Hematopoietic multipotent progenitor cell treated with erythropoietin and hydrocortisone succinate and interleukin-3 and kit ligand, for 8 days (in vitro differentiated cells): Measurements from ENCODE around the gene MMP20.
"Not testable (repeated sequence)": the region's sequence is repeated elsewhere in the genome, so short reads cannot be mapped to it uniquely, and the experiment has no call there.

Experiments
- DNase-seq: peaks from one replicate; pipeline ENCODE4 v3.0.0-alpha.2; 2015

MMP20 gene

DNA sequence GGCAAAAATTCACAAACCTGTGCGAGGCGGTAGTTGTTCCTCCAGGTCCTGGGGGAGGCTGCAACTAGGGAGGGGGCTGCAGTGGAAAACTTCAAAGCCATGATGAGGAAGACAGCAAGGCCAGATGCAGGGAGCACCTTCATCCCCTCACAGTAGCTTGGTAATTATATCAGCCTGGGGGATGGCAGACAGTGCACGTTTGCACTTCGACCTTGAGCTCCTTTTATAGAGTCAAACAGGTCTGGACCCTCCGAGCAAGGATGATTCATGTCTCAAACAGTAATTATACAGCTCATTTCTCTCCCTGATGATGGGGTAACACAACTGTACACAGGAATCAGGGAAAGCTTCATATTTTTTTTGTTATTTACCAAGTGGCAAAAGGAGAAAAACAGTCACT lies at the start of gene MMP20:
MMP20 (minus strand) TSS at position 156 of the 400 bp plus-strand sequence; CDS start at position 143, 13 bp downstream.
- no peak for DNase-seq

DNA sequence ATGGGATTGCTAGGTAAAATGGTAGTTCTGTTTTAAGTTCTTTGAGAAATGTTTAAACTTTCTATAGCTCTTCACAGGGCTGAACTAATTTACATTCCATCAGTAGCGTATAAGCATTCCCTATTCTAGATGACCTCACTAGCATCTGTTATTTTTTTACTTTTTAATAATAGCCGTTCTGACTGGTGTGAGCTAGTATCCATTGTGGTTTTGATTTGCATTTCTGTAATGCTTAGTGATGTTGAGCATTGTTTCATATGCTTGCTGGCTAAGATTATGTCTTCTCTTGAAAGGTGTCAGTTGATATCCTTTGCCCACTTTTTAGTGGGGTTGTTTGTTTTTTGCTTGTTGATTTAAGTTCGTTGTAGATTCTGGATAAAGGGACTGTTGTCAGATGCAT lies 44.5 kb upstream of the MMP20 start:
- no peak for DNase-seq

- peak; percentile 49 for DNase-seq
Observed at GRCh38 chr11:102666331-102666957, 41.3 kb upstream of the MMP20 start.

GRCh38 chr11:102664001-102664752 lies 39.0 kb upstream of the MMP20 start:
- DNase-seq: no peak

DNA sequence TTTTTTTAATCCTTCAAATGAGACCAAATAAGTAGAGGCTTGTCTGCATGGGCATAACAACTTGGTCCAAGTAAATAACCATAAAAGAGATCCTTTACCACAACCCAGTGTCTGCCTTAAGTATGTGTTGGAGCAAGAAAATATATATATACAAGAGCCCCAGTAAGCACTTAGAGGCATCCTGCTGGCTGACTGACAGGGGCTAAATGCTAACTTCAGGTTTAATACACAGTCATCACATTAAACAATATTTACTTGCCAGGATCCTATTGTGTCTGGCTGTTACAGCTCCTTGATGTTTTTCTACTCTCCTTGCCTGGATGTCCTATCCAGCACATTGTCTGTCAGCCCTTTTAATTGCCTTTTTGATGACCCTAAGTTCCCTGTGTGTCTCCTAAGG lies 37.5 kb upstream of the MMP20 start:
- DNase-seq: no peak

DNA sequence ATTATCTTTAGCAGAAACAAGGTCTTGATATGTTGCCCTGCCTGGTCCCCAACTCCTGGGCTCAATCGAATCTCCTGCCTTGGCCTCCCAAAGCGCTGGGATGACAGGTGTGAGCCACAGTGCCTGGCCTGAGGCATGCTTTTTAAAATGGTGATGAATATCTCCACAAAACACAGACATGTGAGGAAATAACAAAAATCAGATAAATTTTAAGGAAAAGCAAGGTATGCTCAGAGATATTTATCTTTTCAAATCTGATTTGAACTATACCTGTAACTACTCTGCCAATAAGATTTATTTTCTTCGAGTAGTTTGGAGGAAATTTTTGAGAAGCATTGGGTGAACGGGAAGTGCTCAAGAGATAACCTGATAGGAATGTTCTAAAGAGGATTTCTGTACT lies 35.9 kb upstream of the MMP20 start:
- DNase-seq: no peak

DNA sequence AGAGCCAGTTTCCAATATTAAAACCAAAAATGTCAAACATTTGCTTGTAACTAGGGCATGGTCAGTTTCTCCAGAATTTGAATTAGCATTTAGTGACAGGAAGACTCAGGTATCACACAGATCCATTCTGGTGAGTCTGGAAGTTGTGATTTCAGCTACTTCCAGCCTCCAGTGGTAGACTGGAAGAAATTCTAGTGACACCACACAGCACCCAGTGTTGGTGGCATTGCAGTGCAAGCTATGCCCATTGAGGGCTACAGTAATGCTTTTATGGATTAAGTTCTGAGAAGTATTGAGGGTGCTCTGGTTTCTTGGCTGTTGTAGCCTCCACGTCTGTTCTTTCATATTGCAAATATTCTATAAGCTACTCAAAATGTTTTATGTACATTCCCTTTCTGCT lies 31.4 kb upstream of the MMP20 start:
- DNase-seq: no peak

DNA sequence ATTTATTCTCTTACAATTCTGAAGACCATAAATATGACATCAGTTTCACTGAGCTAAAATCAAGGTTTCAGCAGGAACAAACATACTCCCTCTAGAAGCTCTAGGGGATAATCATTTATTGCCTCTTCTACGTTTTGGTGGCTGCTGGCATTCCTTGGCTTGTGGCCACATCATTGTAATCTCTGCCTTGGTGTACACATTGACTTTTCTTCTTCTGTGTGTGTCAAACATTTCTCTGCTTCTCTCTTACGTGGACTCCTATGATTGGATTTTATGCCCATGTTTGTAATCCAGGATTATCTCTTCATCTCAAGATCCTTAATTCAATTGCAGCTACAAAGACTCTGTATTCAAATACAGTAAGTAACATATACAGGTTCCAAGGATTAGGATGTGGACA lies 30.4 kb upstream of the MMP20 start:
- DNase-seq: no peak

DNA sequence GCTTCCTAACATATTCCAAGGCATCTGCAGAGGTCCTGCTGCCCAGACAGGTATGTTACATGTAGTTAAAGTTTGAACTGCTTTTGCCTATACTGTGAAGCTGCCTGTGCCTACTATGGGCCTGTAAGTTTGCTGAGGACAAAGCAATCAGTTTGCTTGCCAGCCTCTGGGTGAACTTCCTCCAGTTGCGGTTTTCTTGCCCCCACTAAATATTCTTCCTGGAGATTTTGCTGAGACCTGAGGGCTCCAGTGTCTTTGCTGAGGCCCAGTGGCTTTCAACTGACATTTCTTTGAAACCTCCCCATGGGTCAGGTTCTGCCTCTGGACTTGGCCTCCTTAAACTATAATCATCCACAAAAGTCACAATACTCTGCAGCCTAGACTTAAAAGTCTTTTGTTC lies 29.6 kb upstream of the MMP20 start:
- DNase-seq: no peak

- no peak for DNase-seq
Observed at GRCh38 chr11:102653744-102654291, 28.7 kb upstream of the MMP20 start.

GRCh38 chr11:102647430-102647829 lies 22.3 kb upstream of the MMP20 start:
- DNase-seq: no peak

- no peak for DNase-seq
Observed at GRCh38 chr11:102643941-102644340, 18.8 kb upstream of the MMP20 start.

DNA sequence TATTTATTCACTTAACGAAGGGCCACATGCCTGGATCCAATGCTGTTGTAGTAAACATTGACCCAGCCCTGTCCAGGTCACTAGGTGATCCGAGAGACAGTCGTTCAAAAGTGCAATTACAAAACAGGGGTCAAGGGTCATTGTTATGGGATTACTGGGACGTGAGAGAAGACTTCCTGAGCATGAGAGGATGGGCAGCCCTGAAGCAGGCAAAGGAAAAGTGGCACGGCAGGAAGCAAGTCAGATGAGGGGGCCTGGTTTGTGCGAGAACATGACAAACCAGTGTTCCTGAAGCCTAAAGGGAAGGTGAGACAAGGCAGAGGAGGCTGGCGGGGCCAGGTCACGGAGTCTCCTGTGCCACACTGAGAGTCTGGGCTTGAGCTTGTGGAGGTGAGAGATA lies 15.8 kb upstream of the MMP20 start:
- no peak for DNase-seq

GRCh38 chr11:102639656-102640055 lies 14.5 kb upstream of the MMP20 start:
- DNase-seq: no peak

- no peak for DNase-seq
Observed at GRCh38 chr11:102637731-102638130, 12.6 kb upstream of the MMP20 start.

DNA sequence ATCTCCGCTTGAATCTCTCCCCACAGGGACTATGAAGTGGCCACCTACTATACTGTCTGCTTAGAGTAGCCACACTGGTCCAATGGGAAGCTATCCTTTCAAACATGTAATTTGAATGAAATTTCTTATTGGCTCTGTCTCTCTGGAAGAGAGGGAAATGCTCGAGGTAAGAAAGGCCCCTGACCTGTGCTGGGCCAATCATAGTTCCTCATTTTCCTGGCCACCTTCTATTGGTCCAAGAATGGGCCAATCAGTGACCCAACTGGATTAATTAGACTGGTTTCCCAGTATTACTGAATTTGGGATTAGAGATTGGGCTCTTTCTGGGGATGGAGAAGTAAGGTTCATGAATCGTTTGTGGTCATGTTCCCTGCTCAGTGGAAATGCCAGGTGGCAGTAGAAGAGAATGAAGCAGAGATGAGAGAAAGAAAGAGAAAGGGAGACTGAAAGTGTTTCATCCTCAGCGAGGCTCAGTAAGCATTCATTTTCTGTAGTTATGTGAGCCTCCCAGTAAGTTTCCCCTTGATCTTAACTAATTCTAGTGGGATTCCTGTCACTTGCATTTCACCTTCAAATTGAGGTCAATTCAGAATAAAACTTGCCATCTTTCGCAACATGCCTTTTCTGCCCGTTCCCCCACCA lies 8.4 kb upstream of the MMP20 start:
- no peak for DNase-seq

DNA sequence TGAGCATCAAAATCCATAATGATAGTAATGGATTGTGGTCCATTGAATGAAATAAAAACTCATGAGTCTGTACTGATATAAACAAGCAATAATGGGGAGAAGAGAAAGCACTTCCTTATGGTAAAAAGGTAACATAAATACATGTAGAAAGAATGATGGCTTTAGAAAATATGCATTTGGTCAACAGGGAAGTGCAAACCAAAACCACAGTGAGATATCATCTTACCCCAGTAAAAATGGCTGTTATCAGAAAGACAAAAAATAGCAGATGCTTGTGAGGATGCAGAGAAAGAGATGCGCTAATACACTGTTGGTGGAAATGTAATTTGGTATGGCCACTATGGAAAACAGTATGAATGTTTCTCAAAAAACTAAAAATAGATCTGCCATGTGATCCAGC lies 6.9 kb upstream of the MMP20 start:
- DNase-seq: no peak

DNA sequence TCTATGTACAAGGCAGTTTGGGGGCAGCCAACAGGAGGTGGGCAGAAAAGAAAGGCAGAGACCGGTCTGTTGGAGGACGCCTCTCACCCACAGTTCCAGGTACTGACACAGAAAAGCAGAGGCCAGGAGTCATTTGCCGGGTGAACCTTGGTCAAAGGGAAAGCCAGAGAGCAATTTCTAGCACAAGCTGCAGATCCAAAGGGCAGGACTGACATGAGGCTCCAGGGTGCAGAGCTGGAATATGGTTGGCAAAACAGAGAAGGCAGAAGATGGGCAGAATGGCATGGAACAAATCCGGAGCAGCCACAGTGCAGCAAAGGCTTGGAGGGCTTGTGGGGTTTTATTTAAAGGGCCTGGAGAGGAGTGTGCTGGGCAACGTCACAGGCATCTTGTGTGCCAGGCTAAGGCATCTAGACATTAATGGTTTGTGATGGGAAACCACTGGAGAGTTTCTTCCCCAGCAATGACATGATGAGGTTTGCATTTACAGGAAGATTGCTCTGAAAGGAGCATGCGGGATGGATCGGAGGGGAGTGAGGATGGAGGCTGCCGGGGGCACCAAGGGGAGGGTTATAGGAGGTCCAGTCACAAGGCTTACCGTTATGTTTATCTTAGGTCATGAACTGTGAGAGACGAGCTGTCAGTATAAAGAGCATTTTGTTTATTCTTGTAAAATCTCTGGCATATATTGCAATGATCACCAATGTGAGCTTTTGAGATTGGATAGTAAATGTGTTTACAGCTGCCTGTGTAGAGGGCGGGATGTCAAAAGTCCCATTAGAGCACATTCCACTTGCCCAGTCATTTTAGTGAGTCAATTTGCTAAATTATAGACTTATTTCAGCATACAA lies 5.7 kb upstream of the MMP20 start:
- no peak for DNase-seq

- DNase-seq: not testable (repeated sequence)
Observed at GRCh38 chr11:102629908-102630307, 4.8 kb upstream of the MMP20 start.

- no peak for DNase-seq
Observed at GRCh38 chr11:102626676-102627075, 1.5 kb upstream of the MMP20 start.

DNA sequence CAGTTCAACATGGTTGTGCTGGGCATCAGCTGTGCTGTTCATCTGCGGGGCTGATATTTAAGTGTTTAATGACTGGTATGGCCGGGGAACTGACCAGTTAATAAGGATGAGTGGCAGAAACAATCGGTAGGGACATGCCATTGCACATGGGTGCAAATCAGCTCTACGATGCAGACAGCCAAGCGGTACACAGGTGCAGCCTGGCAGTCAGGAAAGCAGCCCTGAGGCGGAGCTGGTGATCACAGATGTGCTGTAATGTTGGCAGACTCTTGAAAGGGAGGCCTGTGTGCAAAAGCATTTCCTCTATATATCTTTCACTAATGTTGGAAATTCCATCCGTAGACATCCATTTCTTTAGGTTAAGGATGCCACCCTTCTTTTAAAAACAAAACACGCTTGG lies 1.1 kb downstream of the MMP20 start:
- DNase-seq: no peak

GRCh38 chr11:102623128-102623527 lies 2.0 kb downstream of the MMP20 start:
- DNase-seq: no peak

- no peak for DNase-seq
Observed at GRCh38 chr11:102622258-102622657, 2.9 kb downstream of the MMP20 start.
